ENCODE results near the gene BAG2.

BAG2 gene

DNA sequence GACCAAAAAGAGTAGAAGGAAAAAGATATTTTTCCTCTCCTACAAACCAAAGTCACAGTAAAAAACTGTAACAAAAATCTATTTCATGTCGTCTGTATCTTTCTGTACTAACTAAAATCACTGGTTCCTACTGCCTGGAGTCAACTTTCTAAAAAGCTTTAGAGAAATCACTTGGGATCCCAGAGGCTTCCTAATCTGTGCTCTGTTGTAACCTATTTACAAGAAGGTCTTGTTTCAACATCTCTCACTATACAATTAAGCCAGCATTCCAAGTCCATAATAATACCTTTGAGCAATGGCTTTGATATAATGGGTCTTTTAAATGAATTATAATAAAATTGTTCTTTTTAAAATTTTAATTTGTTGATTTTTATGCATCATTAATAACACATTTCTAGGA lies 29.6 kb downstream of the BAG2 start:
- DNase-seq (ENCODE audit: low read depth), result no peak
- TF ChIP-seq, protein P1, sequence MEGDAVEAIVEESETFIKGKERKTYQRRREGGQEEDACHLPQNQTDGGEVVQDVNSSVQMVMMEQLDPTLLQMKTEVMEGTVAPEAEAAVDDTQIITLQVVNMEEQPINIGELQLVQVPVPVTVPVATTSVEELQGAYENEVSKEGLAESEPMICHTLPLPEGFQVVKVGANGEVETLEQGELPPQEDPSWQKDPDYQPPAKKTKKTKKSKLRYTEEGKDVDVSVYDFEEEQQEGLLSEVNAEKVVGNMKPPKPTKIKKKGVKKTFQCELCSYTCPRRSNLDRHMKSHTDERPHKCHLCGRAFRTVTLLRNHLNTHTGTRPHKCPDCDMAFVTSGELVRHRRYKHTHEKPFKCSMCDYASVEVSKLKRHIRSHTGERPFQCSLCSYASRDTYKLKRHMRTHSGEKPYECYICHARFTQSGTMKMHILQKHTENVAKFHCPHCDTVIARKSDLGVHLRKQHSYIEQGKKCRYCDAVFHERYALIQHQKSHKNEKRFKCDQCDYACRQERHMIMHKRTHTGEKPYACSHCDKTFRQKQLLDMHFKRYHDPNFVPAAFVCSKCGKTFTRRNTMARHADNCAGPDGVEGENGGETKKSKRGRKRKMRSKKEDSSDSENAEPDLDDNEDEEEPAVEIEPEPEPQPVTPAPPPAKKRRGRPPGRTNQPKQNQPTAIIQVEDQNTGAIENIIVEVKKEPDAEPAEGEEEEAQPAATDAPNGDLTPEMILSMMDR (IDR thresholded peaks at IDR 0.05; ENCODE audit: low read depth, low read length, missing control alignments), result no peak
- in situ Hi-C loops (cut with HindIII; ENCODE audit: low sequenced_read_pairs), result no loop called here
- no peak overlapping the region for H3K4me3 ChIP-seq (ENCODE audit: low read depth, low read length)

DNA sequence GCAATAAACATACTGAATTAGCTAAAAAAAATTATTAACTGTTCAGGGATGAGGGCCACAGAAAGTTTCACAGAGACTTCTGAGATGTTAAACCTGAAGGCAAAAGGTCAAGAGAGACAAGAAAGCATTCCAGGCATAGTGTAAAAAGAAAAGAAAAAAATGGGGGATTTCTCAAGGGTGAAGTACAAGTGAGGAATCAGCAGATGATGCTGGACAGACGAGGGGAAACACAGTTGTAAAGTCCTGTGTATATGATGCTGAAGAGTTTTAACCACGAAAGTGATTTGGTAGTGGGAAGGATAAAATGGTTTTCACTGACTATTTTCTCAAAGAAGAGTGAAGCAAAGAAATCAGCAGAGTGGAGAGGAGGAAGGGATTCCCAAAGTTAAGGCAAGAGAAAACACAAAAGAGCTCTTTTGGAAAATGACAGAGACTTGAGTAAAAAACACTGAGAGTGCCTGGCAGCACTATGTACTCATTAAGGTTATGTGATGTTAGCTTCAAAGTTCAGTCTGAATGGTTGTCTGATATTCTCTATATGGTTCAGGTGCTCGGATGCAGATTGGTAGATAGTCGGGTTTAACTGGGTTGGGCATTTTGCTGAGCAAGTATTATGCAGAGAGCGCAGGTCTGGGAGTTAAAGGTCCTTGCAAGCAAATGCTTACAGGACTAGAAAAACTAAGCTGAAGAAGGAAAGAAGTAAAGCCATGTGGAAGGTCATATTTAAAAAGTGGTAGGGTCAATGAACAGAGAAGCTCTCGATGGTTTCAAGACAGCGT lies 33.6 kb downstream of the BAG2 start:
- no peak overlapping the region for H3K4me3 ChIP-seq (ENCODE audit: low read depth, low read length)
- DNase-seq (ENCODE audit: low read depth), result no peak
- TF ChIP-seq, protein P1 (IDR thresholded peaks at IDR 0.05; ENCODE audit: low read depth, low read length, missing control alignments), result no peak
- in situ Hi-C loops (cut with HindIII; ENCODE audit: low sequenced_read_pairs), result no loop called here

- DNase-seq (ENCODE audit: low read depth), result no peak
- no peak overlapping the region for H3K4me3 ChIP-seq (ENCODE audit: low read depth, low read length)
- TF ChIP-seq, protein P1 (IDR thresholded peaks at IDR 0.05; ENCODE audit: low read depth, low read length, missing control alignments), result no peak
- in situ Hi-C loops (cut with HindIII; ENCODE audit: low sequenced_read_pairs), result no loop called here
Observed at GRCh38 chr6:57207141-57207540, 35.0 kb downstream of the BAG2 start.

DNA sequence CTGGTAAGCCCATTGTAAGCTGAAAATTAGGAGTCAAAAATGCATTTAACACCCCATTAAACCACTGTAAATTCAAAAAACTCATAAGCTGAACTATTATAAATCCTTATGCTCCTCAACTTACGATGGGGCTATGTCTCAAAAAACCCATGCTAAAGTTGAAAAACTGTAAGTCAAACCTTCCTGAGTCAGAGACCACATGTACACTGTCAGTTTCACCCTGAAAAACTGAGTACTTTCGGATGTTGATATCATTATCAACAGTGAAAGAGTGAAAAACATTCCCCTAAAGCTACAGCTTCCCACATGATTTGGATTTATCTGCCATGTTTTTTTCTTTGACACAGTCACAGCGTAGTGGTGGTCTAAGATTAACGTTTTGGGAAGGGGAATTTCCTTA lies 35.7 kb downstream of the BAG2 start:
- in situ Hi-C loops (cut with HindIII; ENCODE audit: low sequenced_read_pairs), result no loop called here
- TF ChIP-seq, protein P1 (IDR thresholded peaks at IDR 0.05; ENCODE audit: low read depth, low read length, missing control alignments), result no peak
- no peak overlapping the region for H3K4me3 ChIP-seq (ENCODE audit: low read depth, low read length)
- no peak for DNase-seq (ENCODE audit: low read depth)

- no peak overlapping the region for H3K4me3 ChIP-seq (ENCODE audit: low read depth, low read length)
- TF ChIP-seq, protein P1 (IDR thresholded peaks at IDR 0.05; ENCODE audit: low read depth, low read length, missing control alignments), result no peak
- in situ Hi-C loops (cut with HindIII; ENCODE audit: low sequenced_read_pairs), result no loop called here
- DNase-seq (ENCODE audit: low read depth), result no peak
Observed at GRCh38 chr6:57209030-57209429, 36.9 kb downstream of the BAG2 start.

- DNase-seq (ENCODE audit: low read depth), result no peak
- in situ Hi-C loops (cut with HindIII; ENCODE audit: low sequenced_read_pairs), result no loop called here
- H3K4me3 ChIP-seq (ENCODE audit: low read depth, low read length), result no peak overlapping the region
- TF ChIP-seq, protein P1 (IDR thresholded peaks at IDR 0.05; ENCODE audit: low read depth, low read length, missing control alignments), result no peak
Observed at GRCh38 chr6:57210060-57210459, 37.9 kb downstream of the BAG2 start.

Measured in astrocyte of the cerebellum (primary cell).